ENCODE results near the gene YOD1.

The YOD1 gene

GRCh38 chr1:207026104-207026534 is 24.9 kb downstream of the YOD1 start:
- Histone ChIP-seq H3K27me3 (ENCODE audit: control insufficient read depth, low read length) (peaks cover 38% of the 10 kb centered on the region), H4K20me1 (ENCODE audit: control insufficient read depth, insufficient read depth, low read depth, low read length) (no peaks in the 10 kb centered on the region), H3K4me1 (ENCODE audit: control insufficient read depth, low read length) (no peaks in the 10 kb centered on the region), H3K9me3 (ENCODE audit: control insufficient read depth, insufficient read depth, low read length) (no peaks in the 10 kb centered on the region), H3K4me2 (ENCODE audit: low read length) (no peak overlapping the region), H3K4me3 (ENCODE audit: low read length) (no peak overlapping the region), H3K36me3 (ENCODE audit: control insufficient read depth, low read length) (no peaks in the 10 kb centered on the region), H3K9me2 (replicated peaks; ENCODE audit: control insufficient read depth, low read length) (no peaks in the 10 kb centered on the region), H3K27ac (ENCODE audit: low read depth, low read length) (no peak overlapping the region), H3K79me2 (ENCODE audit: control insufficient read depth, low read length) (no peaks in the 10 kb centered on the region), H3F3A (ENCODE audit: control insufficient read depth, insufficient read depth) (no peaks in the 10 kb centered on the region)
- no peak for TF ChIP-seq EZH2phosphoT487 (IDR thresholded peaks at IDR 0.05; ENCODE audit: borderline replicate concordance, low read length)
- no peak for TF ChIP-seq CTCF (IDR thresholded peaks at IDR 0.05; ENCODE audit: low read depth, low read length, poor library complexity, severe bottlenecking)

- Histone ChIP-seq H3K79me2 (ENCODE audit: control insufficient read depth, low read length) (no peaks in the 10 kb centered on the region), H3K9me3 (ENCODE audit: control insufficient read depth, insufficient read depth, low read length) (no peaks in the 10 kb centered on the region), H3K36me3 (ENCODE audit: control insufficient read depth, low read length) (no peaks in the 10 kb centered on the region), H4K20me1 (ENCODE audit: control insufficient read depth, insufficient read depth, low read depth, low read length) (no peaks in the 10 kb centered on the region), H3K27ac (ENCODE audit: low read depth, low read length) (no peak overlapping the region), H3K27me3 (ENCODE audit: control insufficient read depth, low read length) (peaks cover 33% of the 10 kb centered on the region), H3K9me2 (replicated peaks; ENCODE audit: control insufficient read depth, low read length) (no peaks in the 10 kb centered on the region), H3F3A (ENCODE audit: control insufficient read depth, insufficient read depth) (no peaks in the 10 kb centered on the region), H3K4me2 (ENCODE audit: low read length) (no peak overlapping the region), H3K4me1 (ENCODE audit: control insufficient read depth, low read length) (no peaks in the 10 kb centered on the region), H3K4me3 (ENCODE audit: low read length) (no peak overlapping the region)
- TF ChIP-seq CTCF (IDR thresholded peaks at IDR 0.05; ENCODE audit: low read depth, low read length, poor library complexity, severe bottlenecking) (no peak), EZH2phosphoT487 (IDR thresholded peaks at IDR 0.05; ENCODE audit: borderline replicate concordance, low read length) (no peak)
Observed at GRCh38 chr1:207025146-207025880, 25.7 kb downstream of the YOD1 start.

GRCh38 chr1:207024202-207025145 is 26.5 kb downstream of the YOD1 start:
- Histone ChIP-seq H4K20me1 (ENCODE audit: control insufficient read depth, insufficient read depth, low read depth, low read length) (no peaks in the 10 kb centered on the region), H3K4me3 (ENCODE audit: low read length) (no peak overlapping the region), H3K27me3 (ENCODE audit: control insufficient read depth, low read length) (peaks cover 30% of the 10 kb centered on the region), H3K79me2 (ENCODE audit: control insufficient read depth, low read length) (no peaks in the 10 kb centered on the region), H3K4me1 (ENCODE audit: control insufficient read depth, low read length) (no peaks in the 10 kb centered on the region), H3K9me3 (ENCODE audit: control insufficient read depth, insufficient read depth, low read length) (no peaks in the 10 kb centered on the region), H3K9me2 (replicated peaks; ENCODE audit: control insufficient read depth, low read length) (no peaks in the 10 kb centered on the region), H3K27ac (ENCODE audit: low read depth, low read length) (no peak overlapping the region), H3K4me2 (ENCODE audit: low read length) (no peak overlapping the region), H3K36me3 (ENCODE audit: control insufficient read depth, low read length) (no peaks in the 10 kb centered on the region), H3F3A (ENCODE audit: control insufficient read depth, insufficient read depth) (no peaks in the 10 kb centered on the region)
- TF ChIP-seq EZH2phosphoT487 (IDR thresholded peaks at IDR 0.05; ENCODE audit: borderline replicate concordance, low read length) (no peak), CTCF (IDR thresholded peaks at IDR 0.05; ENCODE audit: low read depth, low read length, poor library complexity, severe bottlenecking) (no peak)

Data from DOHH2 (cell line).